ENCODE data around the gene ABCC8.

- TF ChIP-seq, protein P1, sequence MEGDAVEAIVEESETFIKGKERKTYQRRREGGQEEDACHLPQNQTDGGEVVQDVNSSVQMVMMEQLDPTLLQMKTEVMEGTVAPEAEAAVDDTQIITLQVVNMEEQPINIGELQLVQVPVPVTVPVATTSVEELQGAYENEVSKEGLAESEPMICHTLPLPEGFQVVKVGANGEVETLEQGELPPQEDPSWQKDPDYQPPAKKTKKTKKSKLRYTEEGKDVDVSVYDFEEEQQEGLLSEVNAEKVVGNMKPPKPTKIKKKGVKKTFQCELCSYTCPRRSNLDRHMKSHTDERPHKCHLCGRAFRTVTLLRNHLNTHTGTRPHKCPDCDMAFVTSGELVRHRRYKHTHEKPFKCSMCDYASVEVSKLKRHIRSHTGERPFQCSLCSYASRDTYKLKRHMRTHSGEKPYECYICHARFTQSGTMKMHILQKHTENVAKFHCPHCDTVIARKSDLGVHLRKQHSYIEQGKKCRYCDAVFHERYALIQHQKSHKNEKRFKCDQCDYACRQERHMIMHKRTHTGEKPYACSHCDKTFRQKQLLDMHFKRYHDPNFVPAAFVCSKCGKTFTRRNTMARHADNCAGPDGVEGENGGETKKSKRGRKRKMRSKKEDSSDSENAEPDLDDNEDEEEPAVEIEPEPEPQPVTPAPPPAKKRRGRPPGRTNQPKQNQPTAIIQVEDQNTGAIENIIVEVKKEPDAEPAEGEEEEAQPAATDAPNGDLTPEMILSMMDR (IDR thresholded peaks at IDR 0.05; ENCODE audit: poor library complexity) = no peak
- no peak for TF ChIP-seq EZH2 (IDR thresholded peaks at IDR 0.05; ENCODE audit: borderline replicate concordance)
These were observed 74.8 kb downstream of the ABCC8 start for GRCh38 chr11:17401841-17402240.

Measured in hepatocyte (in vitro differentiated cells).